ENCODE measurements around the gene DEGS2.
A peak's percentile ranks its signal among the peaks of the same experiment; 100 is the strongest.

DNA sequence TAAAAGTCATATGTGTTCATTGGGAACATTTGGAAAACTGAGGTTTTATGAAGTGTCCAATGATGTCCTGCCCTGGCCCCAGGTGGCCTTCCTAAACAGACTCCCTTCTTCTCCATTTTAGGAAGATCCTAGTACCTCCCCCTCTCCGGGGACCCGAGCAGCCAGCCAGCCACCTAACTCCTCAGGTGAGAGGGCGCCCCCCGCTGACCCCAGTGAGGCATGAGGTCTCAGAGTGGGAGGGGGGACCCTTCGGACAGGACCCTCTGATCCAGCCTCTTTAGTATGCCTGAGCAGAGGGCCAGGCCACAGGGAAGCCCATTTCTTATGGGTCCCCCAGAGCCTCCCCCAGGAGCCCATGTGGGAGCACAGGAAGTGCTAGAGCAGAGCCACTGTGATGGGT lies 23.7 kb downstream of the DEGS2 start:
- TF ChIP-seq, protein P1, sequence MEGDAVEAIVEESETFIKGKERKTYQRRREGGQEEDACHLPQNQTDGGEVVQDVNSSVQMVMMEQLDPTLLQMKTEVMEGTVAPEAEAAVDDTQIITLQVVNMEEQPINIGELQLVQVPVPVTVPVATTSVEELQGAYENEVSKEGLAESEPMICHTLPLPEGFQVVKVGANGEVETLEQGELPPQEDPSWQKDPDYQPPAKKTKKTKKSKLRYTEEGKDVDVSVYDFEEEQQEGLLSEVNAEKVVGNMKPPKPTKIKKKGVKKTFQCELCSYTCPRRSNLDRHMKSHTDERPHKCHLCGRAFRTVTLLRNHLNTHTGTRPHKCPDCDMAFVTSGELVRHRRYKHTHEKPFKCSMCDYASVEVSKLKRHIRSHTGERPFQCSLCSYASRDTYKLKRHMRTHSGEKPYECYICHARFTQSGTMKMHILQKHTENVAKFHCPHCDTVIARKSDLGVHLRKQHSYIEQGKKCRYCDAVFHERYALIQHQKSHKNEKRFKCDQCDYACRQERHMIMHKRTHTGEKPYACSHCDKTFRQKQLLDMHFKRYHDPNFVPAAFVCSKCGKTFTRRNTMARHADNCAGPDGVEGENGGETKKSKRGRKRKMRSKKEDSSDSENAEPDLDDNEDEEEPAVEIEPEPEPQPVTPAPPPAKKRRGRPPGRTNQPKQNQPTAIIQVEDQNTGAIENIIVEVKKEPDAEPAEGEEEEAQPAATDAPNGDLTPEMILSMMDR (IDR thresholded peaks at IDR 0.05; ENCODE audit: borderline replicate concordance, extremely low read depth, low read length, poor library complexity, severe bottlenecking) = peak; percentile 32
- no peak for TF ChIP-seq EZH2 (IDR thresholded peaks at IDR 0.05; ENCODE audit: borderline replicate concordance, low read depth, low read length, severe bottlenecking)
